SK-N-MC (cell line): ENCODE data around the gene BAIAP2L1.

Experiments used
- DNase-seq: peaks from one replicate; pipeline ENCODE4 v3.0.0-alpha.2; 2011; ENCODE audit warnings: low read depth, low spot score
- H3K27ac ChIP-seq: fragments of 200-600 bp; sonication (generic); 2 replicates; pipeline ENCODE4 v1.5.1; 2016; ENCODE audit warnings: mixed run types
- H3K36me3 ChIP-seq: fragments of 200-600 bp; sonication (generic); 2 replicates; pipeline ENCODE4 v1.6.1; 2017; ENCODE audit warnings: antibody characterized with exemption, low read length, mixed read lengths; ENCODE audit not compliant: insufficient read depth
- H3K4me3 ChIP-seq: fragments of 200-600 bp; sonication (generic); 2 replicates; pipeline ENCODE4 v1.5.1; 2016
- H3K9ac ChIP-seq: fragments of 200-600 bp; sonication (generic); 2 replicates; pipeline ENCODE4 v1.8.0; 2017; ENCODE audit warnings: mixed run types, mixed read lengths; ENCODE audit not compliant: insufficient read length
- H3K9me3 ChIP-seq: fragments of 200-600 bp; sonication (generic); 2 replicates; pipeline ENCODE4 v1.6.1; 2017; ENCODE audit warnings: low read depth, mild to moderate bottlenecking, antibody characterized with exemption, low read length, moderate library complexity, mixed read lengths
- EZH2 ChIP-seq: fragments of 200-600 bp; sonication (generic); IDR thresholded peaks from one replicate; pipeline ENCODE4 v1.6.1; 2017; ENCODE audit warnings: antibody characterized with exemption
- FOXP2 ChIP-seq: optimal IDR thresholded peaks from 2 replicates; pipeline ENCODE3; 2011; ENCODE audit warnings: mild to moderate bottlenecking, moderate library complexity; ENCODE audit not compliant: insufficient read depth; ENCODE audit errors: extremely low read length, control extremely low read depth
- POLR2AphosphoS5 ChIP-seq: IDR thresholded peaks from 2 replicates; pipeline ENCODE4 v1.6.1; 2012; ENCODE audit warnings: mild to moderate bottlenecking, low read depth, low read length, borderline replicate concordance

BAIAP2L1 gene

DNA sequence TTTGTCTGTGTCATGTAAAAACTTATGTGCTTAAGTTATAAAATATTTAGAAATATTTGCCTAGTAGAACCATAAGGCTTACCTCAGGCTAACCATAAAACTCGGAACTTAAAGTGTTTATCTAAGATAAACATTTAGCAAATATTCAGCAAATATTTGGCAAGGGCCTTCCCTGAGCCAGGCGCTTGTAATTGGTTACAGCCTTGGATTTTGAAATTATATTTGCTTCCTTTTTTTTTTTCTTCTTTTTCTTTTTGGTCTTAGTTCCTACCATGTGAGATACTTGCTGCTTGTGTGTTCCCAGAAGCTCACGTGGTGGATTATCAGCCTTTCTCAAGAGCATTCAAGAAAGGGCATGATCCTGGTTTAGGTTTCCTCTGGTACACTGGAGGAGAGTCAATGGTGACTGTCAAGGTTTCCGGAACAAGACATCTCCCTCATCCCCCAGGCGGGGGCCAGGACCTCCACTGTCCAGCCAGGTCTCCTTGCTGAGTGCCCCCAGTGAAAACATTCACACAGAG lies 124.6 kb downstream of the BAIAP2L1 start:
- Histone ChIP-seq H3K4me3 (no peak overlapping the region), H3K36me3 (no peaks in the 10 kb centered on the region), H3K27ac (peak overlapping the region; percentile 89), H3K9ac (no peak overlapping the region), H3K9me3 (no peaks in the 10 kb centered on the region)
- DNase-seq, result no peak
- TF ChIP-seq EZH2, result no peak
- no peak for TF ChIP-seq POLR2AphosphoS5
- TF ChIP-seq FOXP2, result no peak

GRCh38 chr7:98267303-98267702 lies 133.6 kb downstream of the BAIAP2L1 start:
- DNase-seq, result no peak
- Histone ChIP-seq H3K9ac (no peak overlapping the region), H3K27ac (no peak overlapping the region), H3K9me3 (no peaks in the 10 kb centered on the region), H3K4me3 (no peak overlapping the region), H3K36me3 (no peaks in the 10 kb centered on the region)
- TF ChIP-seq EZH2 (no peak), FOXP2 (no peak), POLR2AphosphoS5 (no peak)

GRCh38 chr7:98266840-98267239 lies 134.1 kb downstream of the BAIAP2L1 start:
- TF ChIP-seq POLR2AphosphoS5 (no peak), EZH2 (no peak), FOXP2 (no peak)
- Histone ChIP-seq H3K36me3 (no peaks in the 10 kb centered on the region), H3K9me3 (no peaks in the 10 kb centered on the region), H3K4me3 (no peak overlapping the region), H3K9ac (no peak overlapping the region), H3K27ac (no peak overlapping the region)
- no peak for DNase-seq

- DNase-seq, result no peak
Observed at GRCh38 chr7:98265841-98266271, 135.0 kb downstream of the BAIAP2L1 start.

GRCh38 chr7:98257701-98258100 lies 143.2 kb downstream of the BAIAP2L1 start:
- no peak for TF ChIP-seq FOXP2
- TF ChIP-seq POLR2AphosphoS5, result no peak
- TF ChIP-seq EZH2, result no peak
- Histone ChIP-seq H3K27ac (no peak overlapping the region), H3K36me3 (no peaks in the 10 kb centered on the region), H3K9ac (no peak overlapping the region), H3K9me3 (no peaks in the 10 kb centered on the region), H3K4me3 (no peak overlapping the region)
- no peak for DNase-seq

More at GRCh38 chr7:98265841-98266271, 135.0 kb downstream of the BAIAP2L1 start:
- no peak overlapping the region for H3K9ac ChIP-seq
- H3K27ac ChIP-seq, result no peak overlapping the region
- H3K9me3 ChIP-seq, result no peaks in the 10 kb centered on the region
- no peak overlapping the region for H3K4me3 ChIP-seq
- TF ChIP-seq POLR2AphosphoS5, result no peak
- TF ChIP-seq FOXP2, result no peak
- no peak for TF ChIP-seq EZH2
- H3K36me3 ChIP-seq, result no peaks in the 10 kb centered on the region

- TF ChIP-seq FOXP2 (no peak), EZH2 (no peak), POLR2AphosphoS5 (no peak)
- H3K9me3 ChIP-seq, result no peaks in the 10 kb centered on the region
- DNase-seq, result no peak
Observed at GRCh38 chr7:98256431-98256830, 144.5 kb downstream of the BAIAP2L1 start.

DNA sequence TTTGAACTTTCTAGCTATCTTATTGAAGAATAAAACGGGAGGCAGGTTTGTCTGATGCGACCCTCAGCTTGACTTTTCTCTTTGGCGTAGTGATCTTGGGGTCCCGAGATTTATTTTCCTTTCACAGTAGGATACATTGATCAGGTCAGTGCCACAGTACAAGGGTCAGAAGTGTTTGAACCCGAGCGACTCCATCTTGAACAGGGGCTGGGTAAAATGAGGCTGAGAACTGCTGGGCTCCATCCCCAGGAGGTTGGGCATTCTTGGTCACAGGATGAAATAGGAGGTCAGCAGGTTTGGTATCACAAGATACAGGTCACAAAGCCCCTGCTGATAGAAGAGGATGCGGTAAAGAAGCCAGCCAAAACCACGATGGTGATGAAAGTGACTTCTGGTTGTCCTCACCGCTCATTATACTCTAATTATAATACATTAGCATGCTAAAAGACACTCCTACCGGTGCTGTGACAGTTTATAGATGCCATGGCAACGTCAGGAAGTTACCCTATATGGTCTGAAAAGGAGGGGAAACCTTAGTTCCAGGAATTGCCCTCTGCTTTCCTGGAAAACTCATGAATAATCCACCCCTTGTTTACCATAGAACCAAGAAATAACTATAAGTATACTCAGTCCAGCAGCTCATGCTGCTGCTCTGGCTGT lies 145.8 kb downstream of the BAIAP2L1 start:
- Histone ChIP-seq H3K36me3 (no peaks in the 10 kb centered on the region), H3K9me3 (no peaks in the 10 kb centered on the region), H3K4me3 (no peak overlapping the region), H3K9ac (no peak overlapping the region), H3K27ac (no peak overlapping the region)
- TF ChIP-seq POLR2AphosphoS5 (no peak), FOXP2 (no peak), EZH2 (no peak)
- no peak for DNase-seq

More at GRCh38 chr7:98256431-98256830, 144.5 kb downstream of the BAIAP2L1 start:
- Histone ChIP-seq H3K9ac (no peak overlapping the region), H3K27ac (no peak overlapping the region), H3K4me3 (no peak overlapping the region), H3K36me3 (no peaks in the 10 kb centered on the region)

- H3K9me3 ChIP-seq, result no peaks in the 10 kb centered on the region
- no peak overlapping the region for H3K4me3 ChIP-seq
- no peak for TF ChIP-seq FOXP2
- TF ChIP-seq POLR2AphosphoS5, result no peak
- no peak for TF ChIP-seq EZH2
- no peaks in the 10 kb centered on the region for H3K36me3 ChIP-seq
- no peak overlapping the region for H3K9ac ChIP-seq
- H3K27ac ChIP-seq, result no peak overlapping the region
- DNase-seq, result no peak
Observed at GRCh38 chr7:98254516-98254915, 146.4 kb downstream of the BAIAP2L1 start.
